ENCODE measurements around the gene ATG9A. TPM values are rescaled to one million over a fixed set of nuclear protein-coding genes. Genes with fewer than 3 reads are reported as not detected.

ATG9A gene
- total RNA-seq, 4 donors from 2014 or later = 23.4 to 40.0 (median 30.5) TPM

GRCh38 chr2:219182331-219183150 is 46.9 kb downstream of the ATG9A start:
- DNase-seq (ENCODE audit: low spot score in 2 of 2) = no peak
- peaks cover 0 to 25% (median 13%) of the 10 kb centered on the region in 4 donors for H3K4me1 ChIP-seq
- WGBS, 2 donors = 63 to 70% methylated on average over 7 to 8 of the region's 8 CpGs
- no peaks in the 10 kb centered on the region for H3K9me3 ChIP-seq
- no peak overlapping the region for H3K27ac ChIP-seq
- H3K4me3 ChIP-seq = no peak overlapping the region
- no peaks in the 10 kb centered on the region for H3K27me3 ChIP-seq
- TF ChIP-seq POLR2A (IDR thresholded peaks at IDR 0.05) (no peak), EP300 (IDR thresholded peaks at IDR 0.05) (no peak), CTCF (IDR thresholded peaks at IDR 0.05) (no peak)
- H3K36me3 ChIP-seq = peaks cover 0 to 66% (median 19%) of the 10 kb centered on the region in 3 donors

- no peak overlapping the region for H3K27ac ChIP-seq
- DNase-seq (ENCODE audit: low spot score in 2 of 2) = no peak
- no peaks in the 10 kb centered on the region for H3K9me3 ChIP-seq
- H3K4me3 ChIP-seq = no peak overlapping the region
- peaks cover 0 to 25% (median 13%) of the 10 kb centered on the region in 4 donors for H3K4me1 ChIP-seq
- no peak for TF ChIP-seq EP300 (IDR thresholded peaks at IDR 0.05)
- no peak for TF ChIP-seq CTCF (IDR thresholded peaks at IDR 0.05)
- no peak for TF ChIP-seq POLR2A (IDR thresholded peaks at IDR 0.05)
- H3K27me3 ChIP-seq = no peaks in the 10 kb centered on the region
- 89 to 91% methylated on average over 6 of the region's 6 CpGs for WGBS, 2 donors
- H3K36me3 ChIP-seq = peaks cover 0 to 66% (median 19%) of the 10 kb centered on the region in 3 donors
These were observed 47.9 kb downstream of the ATG9A start for GRCh38 chr2:219181531-219181930.

- H3K27me3 ChIP-seq = no peaks in the 10 kb centered on the region
- no peak overlapping the region for H3K4me3 ChIP-seq
- H3K9me3 ChIP-seq = no peaks in the 10 kb centered on the region
- H3K36me3 ChIP-seq = peaks cover 0 to 61% (median 19%) of the 10 kb centered on the region in 3 donors
- 89 to 90% methylated on average over 5 of the region's 5 CpGs for WGBS, 2 donors
- no peak for DNase-seq (ENCODE audit: low spot score in 2 of 2)
- no peak overlapping the region for H3K27ac ChIP-seq
- H3K4me1 ChIP-seq = peaks cover 0 to 27% (median 13%) of the 10 kb centered on the region in 4 donors
- no peak for TF ChIP-seq CTCF (IDR thresholded peaks at IDR 0.05)
- TF ChIP-seq POLR2A (IDR thresholded peaks at IDR 0.05) = no peak
- TF ChIP-seq EP300 (IDR thresholded peaks at IDR 0.05) = no peak
These were observed 48.5 kb downstream of the ATG9A start for GRCh38 chr2:219180961-219181360.

- no peak for TF ChIP-seq CTCF (IDR thresholded peaks at IDR 0.05)
- TF ChIP-seq POLR2A (IDR thresholded peaks at IDR 0.05) = no peak
- TF ChIP-seq EP300 (IDR thresholded peaks at IDR 0.05) = no peak
- DNase-seq (ENCODE audit: low spot score in 2 of 2) = no peak
- peaks cover 0 to 54% (median 20%) of the 10 kb centered on the region in 3 donors for H3K36me3 ChIP-seq
- 94 to 99% methylated on average over 4 to 9 of the region's 9 CpGs for WGBS, 2 donors
- H3K27me3 ChIP-seq = no peaks in the 10 kb centered on the region
- peaks cover 3 to 38% (median 24%) of the 10 kb centered on the region in 4 donors for H3K4me1 ChIP-seq
- no peak overlapping the region for H3K4me3 ChIP-seq
- H3K27ac ChIP-seq = peak overlapping the region in 1 of 4 donors; percentile 98
- no peaks in the 10 kb centered on the region for H3K9me3 ChIP-seq
These were observed 49.6 kb downstream of the ATG9A start for GRCh38 chr2:219179601-219180465.
